T-helper 17 cell (primary cell): ENCODE results near the gene CTCFL. TPM values are rescaled to one million over a fixed set of nuclear protein-coding genes. Genes with fewer than 3 reads are reported as not detected.

Source experiments
- ATAC-seq: fragments of 150-1000 bp; cut with Tn5 transposase; 2 replicates; pipeline ENCODE4 v1.10.0; 2021; ENCODE audit warnings: mild to moderate bottlenecking, moderate library complexity
- DNase-seq, 3 donors: peaks; one replicate each; pipeline versions ENCODE4 v3.0.0 to v3.0.0-alpha.2; 2020 to 2021
- H3K9me3 ChIP-seq: one replicate; pipeline ENCODE4 v1.7.0; 2013; ENCODE audit warnings: low read length, mild to moderate bottlenecking; ENCODE audit not compliant: control insufficient read depth, poor library complexity, severe bottlenecking
- H3K27ac Mint-ChIP-seq: one replicate; pipeline ENCODE4 v1.8.0; 2022; ENCODE audit warnings: mild to moderate bottlenecking, moderate library complexity, mixed read lengths
- H3K27me3 Mint-ChIP-seq: one replicate; pipeline ENCODE4 v1.8.0; 2022; ENCODE audit warnings: mixed read lengths
- H3K36me3 Mint-ChIP-seq: one replicate; pipeline ENCODE4 v1.8.0; 2022; ENCODE audit warnings: low read depth, mixed read lengths
- H3K4me1 Mint-ChIP-seq: one replicate; pipeline ENCODE4 v1.8.0; 2022; ENCODE audit warnings: mild to moderate bottlenecking, mixed read lengths
- H3K4me3 Mint-ChIP-seq: one replicate; pipeline ENCODE4 v1.8.0; 2022; ENCODE audit warnings: mild to moderate bottlenecking, moderate library complexity, mixed read lengths
- total RNA-seq, 4 donors: library from RNA in 2 of 4; stranded (reverse) in 2 of 4; gene quantifications; one replicate each; pipeline ENCODE4 v1.2.3 and lab custom pipeline; 2022 to 2026

CTCFL gene
- total RNA-seq, 2 donors from 2014 or later = not detected

- ATAC-seq = no peak
- H3K27ac Mint-ChIP-seq = no peak overlapping the region
Measured at GRCh38 chr20:57553376-57554018, 28.6 kb upstream of the CTCFL start.

DNA sequence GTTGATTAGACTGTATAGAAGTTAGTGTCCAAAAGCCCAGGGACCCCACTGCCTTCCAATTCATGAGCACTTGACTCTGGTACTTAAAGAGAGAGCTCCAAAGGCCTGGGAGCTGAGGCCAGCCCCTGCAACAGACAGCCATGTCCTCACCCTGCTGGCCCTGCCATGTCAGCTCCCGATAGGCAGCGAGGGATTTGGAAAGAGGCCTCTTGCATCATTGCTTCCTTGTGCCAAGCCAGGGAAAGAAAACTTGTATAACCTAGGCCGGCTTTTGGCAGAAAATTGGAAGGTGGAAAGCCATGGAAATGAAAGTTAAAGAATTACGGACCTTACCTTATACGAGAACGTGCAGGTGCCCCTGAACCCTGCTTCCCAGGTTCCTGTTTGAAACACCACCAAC lies 27.5 kb upstream of the CTCFL start:
- Mint-ChIP-seq H3K27me3 (peaks cover 58% of the 10 kb centered on the region), H3K27ac (no peak overlapping the region), H3K36me3 (no peaks in the 10 kb centered on the region), H3K4me1 (no peaks in the 10 kb centered on the region), H3K4me3 (no peak overlapping the region)
- H3K9me3 ChIP-seq = no peaks in the 10 kb centered on the region
- ATAC-seq (no peak), DNase-seq (no peak)

More at GRCh38 chr20:57553376-57554018, 28.6 kb upstream of the CTCFL start:
- Mint-ChIP-seq H3K4me1 (no peaks in the 10 kb centered on the region), H3K4me3 (no peak overlapping the region), H3K27me3 (peaks cover 63% of the 10 kb centered on the region), H3K36me3 (no peaks in the 10 kb centered on the region)
- DNase-seq = no peak
- no peaks in the 10 kb centered on the region for H3K9me3 ChIP-seq

GRCh38 chr20:57548177-57549058 lies 23.5 kb upstream of the CTCFL start:
- DNase-seq = no peak
- H3K27ac Mint-ChIP-seq = no peak overlapping the region
- no peaks in the 10 kb centered on the region for H3K4me1 Mint-ChIP-seq
- no peaks in the 10 kb centered on the region for H3K36me3 Mint-ChIP-seq
- H3K9me3 ChIP-seq = no peaks in the 10 kb centered on the region
- H3K4me3 Mint-ChIP-seq = no peak overlapping the region
- peaks cover 48% of the 10 kb centered on the region for H3K27me3 Mint-ChIP-seq
- no peak for ATAC-seq

- no peak for DNase-seq
- Mint-ChIP-seq H3K4me1 (no peaks in the 10 kb centered on the region), H3K27ac (no peak overlapping the region), H3K36me3 (no peaks in the 10 kb centered on the region), H3K4me3 (no peak overlapping the region), H3K27me3 (peaks cover 54% of the 10 kb centered on the region)
- H3K9me3 ChIP-seq = no peaks in the 10 kb centered on the region
- no peak for ATAC-seq
Measured at GRCh38 chr20:57546956-57547649, 22.2 kb upstream of the CTCFL start.

DNA sequence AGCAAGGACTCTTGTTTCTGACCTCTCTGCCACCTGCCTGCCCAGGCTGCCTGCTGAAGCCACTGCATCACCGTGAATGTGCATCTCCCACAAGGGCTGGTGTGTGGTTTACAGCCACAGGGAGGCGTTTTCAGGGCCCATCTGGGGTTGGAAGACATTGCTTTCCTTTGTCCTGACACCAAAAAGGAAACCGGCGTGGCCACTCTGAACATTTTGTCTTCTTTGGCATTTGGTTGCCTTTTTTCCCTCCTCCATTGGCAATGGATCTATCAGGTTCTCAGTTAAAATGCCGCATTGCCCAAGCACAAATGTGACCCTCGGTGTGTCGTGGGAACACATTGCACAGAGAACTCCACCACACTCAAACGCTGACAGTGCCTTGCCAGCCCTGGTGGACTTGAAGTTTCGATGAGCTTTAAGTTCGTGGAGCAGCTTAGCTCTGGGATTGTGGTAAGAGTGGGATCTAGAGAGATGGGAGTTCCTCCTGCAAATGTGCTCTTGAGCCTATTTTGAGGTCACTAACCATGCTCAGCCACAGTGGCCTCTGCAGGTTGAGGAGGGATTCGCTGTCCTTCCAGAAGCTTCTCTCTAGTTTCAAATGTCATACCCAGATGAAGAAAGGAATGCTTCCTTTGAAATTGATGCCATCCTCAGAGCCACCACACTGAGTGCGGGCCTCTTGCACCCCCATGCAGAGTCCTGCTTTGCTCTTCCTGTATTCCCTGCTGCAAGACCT lies 21.2 kb upstream of the CTCFL start:
- no peak for DNase-seq
- H3K27me3 Mint-ChIP-seq = peaks cover 53% of the 10 kb centered on the region
- H3K4me3 Mint-ChIP-seq = no peak overlapping the region
- no peak overlapping the region for H3K27ac Mint-ChIP-seq
- H3K4me1 Mint-ChIP-seq = no peaks in the 10 kb centered on the region
- no peaks in the 10 kb centered on the region for H3K36me3 Mint-ChIP-seq
- H3K9me3 ChIP-seq = no peaks in the 10 kb centered on the region
- ATAC-seq = no peak

GRCh38 chr20:57544838-57545564 lies 20.1 kb upstream of the CTCFL start:
- Mint-ChIP-seq H3K4me1 (no peaks in the 10 kb centered on the region), H3K27me3 (peaks cover 57% of the 10 kb centered on the region), H3K36me3 (no peaks in the 10 kb centered on the region), H3K27ac (no peak overlapping the region), H3K4me3 (no peak overlapping the region)
- DNase-seq (no peak), ATAC-seq (no peak)
- H3K9me3 ChIP-seq = no peaks in the 10 kb centered on the region

DNA sequence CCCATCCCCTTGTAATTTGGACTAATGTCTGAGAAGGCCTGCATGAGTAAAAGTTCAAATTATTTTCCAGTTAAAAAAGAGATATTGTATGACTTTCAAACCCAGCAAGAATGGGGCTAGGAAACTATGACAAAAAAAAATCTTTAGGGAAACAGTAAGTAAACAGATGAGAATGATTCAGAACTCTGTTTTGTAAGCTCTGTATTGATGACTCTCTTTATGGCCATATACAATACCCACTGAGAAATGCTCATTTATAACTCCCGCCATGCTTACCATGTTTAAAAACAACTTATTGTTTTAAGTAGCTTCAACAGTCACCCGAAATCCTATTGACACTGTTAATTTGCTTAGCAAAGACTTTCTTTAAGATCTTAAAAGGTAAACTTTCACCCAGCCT lies 18.8 kb upstream of the CTCFL start:
- ATAC-seq (no peak), DNase-seq (no peak)
- H3K27ac Mint-ChIP-seq = no peak overlapping the region
- peaks cover 58% of the 10 kb centered on the region for H3K27me3 Mint-ChIP-seq
- no peaks in the 10 kb centered on the region for H3K4me1 Mint-ChIP-seq
- no peak overlapping the region for H3K4me3 Mint-ChIP-seq
- peaks cover 2% of the 10 kb centered on the region for H3K36me3 Mint-ChIP-seq
- no peaks in the 10 kb centered on the region for H3K9me3 ChIP-seq

DNA sequence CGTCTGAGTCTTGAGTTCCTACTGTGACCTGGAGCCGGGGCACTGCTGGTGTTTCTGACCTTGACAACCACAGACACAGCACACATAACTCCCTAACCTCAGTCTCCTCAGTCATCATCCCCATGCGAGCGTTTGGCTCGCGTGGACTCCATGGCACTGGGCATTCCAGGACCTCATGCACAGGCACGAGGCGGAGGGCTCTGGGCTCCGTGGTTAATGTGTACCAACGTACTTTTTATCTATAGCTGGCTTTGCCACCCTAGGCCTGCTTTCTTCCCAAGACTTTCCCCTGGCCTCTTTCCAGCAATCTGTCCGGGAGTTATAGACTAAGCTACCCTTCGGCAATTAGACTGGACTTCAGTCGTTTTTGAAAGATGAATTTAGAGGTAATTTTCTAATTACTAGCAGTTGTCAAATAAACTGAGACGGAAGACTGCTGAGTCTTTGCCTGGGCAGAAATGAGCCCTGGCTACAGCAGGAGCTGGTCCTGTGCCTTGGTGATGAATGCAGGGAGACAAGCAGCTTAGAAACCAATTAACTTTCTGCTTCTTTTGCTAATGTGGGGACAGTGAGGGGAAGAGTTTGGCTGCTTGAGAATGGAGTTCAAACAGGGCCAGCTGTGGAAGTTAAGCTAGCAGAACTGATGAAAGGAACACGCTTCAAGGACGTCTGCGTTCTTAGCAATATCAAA lies 16.1 kb upstream of the CTCFL start:
- H3K27ac Mint-ChIP-seq = no peak overlapping the region
- H3K36me3 Mint-ChIP-seq = peaks cover 2% of the 10 kb centered on the region
- ATAC-seq (no peak), DNase-seq (no peak)
- H3K9me3 ChIP-seq = no peaks in the 10 kb centered on the region
- H3K4me3 Mint-ChIP-seq = no peak overlapping the region
- H3K27me3 Mint-ChIP-seq = peaks cover 68% of the 10 kb centered on the region
- no peaks in the 10 kb centered on the region for H3K4me1 Mint-ChIP-seq

DNA sequence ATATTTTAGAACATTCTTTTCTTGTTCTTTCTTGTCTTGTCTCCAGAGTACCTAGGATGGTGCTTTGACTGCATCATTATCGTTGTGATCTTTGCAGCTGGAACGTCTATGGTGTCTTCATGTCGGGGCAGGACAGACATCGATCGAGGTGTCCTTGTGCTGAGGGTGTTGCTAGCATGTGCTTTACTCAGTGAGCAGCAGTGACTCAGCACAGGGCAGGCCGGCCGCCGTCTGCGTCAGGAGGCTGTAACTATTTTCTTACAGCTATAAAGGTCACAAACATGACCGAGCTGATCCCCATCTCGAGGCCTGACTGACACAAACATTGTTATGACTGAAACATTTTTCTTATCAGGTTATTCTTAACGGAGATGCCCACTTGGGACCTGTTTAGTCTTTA lies 14.9 kb upstream of the CTCFL start:
- no peak overlapping the region for H3K4me3 Mint-ChIP-seq
- H3K36me3 Mint-ChIP-seq = peaks cover 2% of the 10 kb centered on the region
- H3K9me3 ChIP-seq = no peaks in the 10 kb centered on the region
- no peak overlapping the region for H3K27ac Mint-ChIP-seq
- H3K27me3 Mint-ChIP-seq = peaks cover 68% of the 10 kb centered on the region
- H3K4me1 Mint-ChIP-seq = no peaks in the 10 kb centered on the region
- DNase-seq (no peak), ATAC-seq (no peak)

- no peaks in the 10 kb centered on the region for H3K9me3 ChIP-seq
- Mint-ChIP-seq H3K4me1 (no peaks in the 10 kb centered on the region), H3K36me3 (peaks cover 2% of the 10 kb centered on the region), H3K27ac (no peak overlapping the region), H3K27me3 (peaks cover 69% of the 10 kb centered on the region), H3K4me3 (no peak overlapping the region)
- ATAC-seq (no peak), DNase-seq (no peak)
Measured at GRCh38 chr20:57537822-57538221, 12.9 kb upstream of the CTCFL start.

GRCh38 chr20:57536771-57537724 lies 12.1 kb upstream of the CTCFL start:
- Mint-ChIP-seq H3K4me3 (no peak overlapping the region), H3K36me3 (peaks cover 2% of the 10 kb centered on the region), H3K27me3 (peaks cover 76% of the 10 kb centered on the region), H3K27ac (no peak overlapping the region), H3K4me1 (no peaks in the 10 kb centered on the region)
- DNase-seq (no peak), ATAC-seq (no peak)
- no peaks in the 10 kb centered on the region for H3K9me3 ChIP-seq
